Kidney (tissue), 22 donors: Measurements from ENCODE around the gene BTG2. TPM values are rescaled to one million over a fixed set of nuclear protein-coding genes. Genes with fewer than 3 reads are reported as not detected.
"Not testable (repeated sequence)": the region's sequence is repeated elsewhere in the genome, so short reads cannot be mapped to it uniquely, and the experiment has no call there.

Experiments used
- DNase-seq, 5 donors: peaks; one replicate each; pipeline ENCODE4 v3.0.0-alpha.2; 2013 to 2020
- FAIRE-seq: peaks from 2 replicates; lab custom pipeline; 2012; peaks lifted over from hg19 to GRCh38; lab: Jason Lieb, UNC
- H3K27ac ChIP-seq, 2 donors: one replicate each; pipeline ENCODE4 v1.7.0; 2013; ENCODE audit warnings: low read depth in 2 of 2, low read length in 2 of 2, inconsistent platforms in 1 of 2
- H3K27me3 ChIP-seq: one replicate; pipeline ENCODE4 v1.7.1; 2013; ENCODE audit warnings: low read length, inconsistent platforms; ENCODE audit not compliant: control insufficient read depth, insufficient read depth
- H3K36me3 ChIP-seq, 3 donors: one replicate each; pipeline versions ENCODE4 v1.7.0 to v1.7.1; 2013; ENCODE audit warnings: low read length in 3 of 3, control low read depth in 1 of 3, inconsistent platforms in 1 of 3; ENCODE audit not compliant: insufficient read depth in 3 of 3, control insufficient read depth in 2 of 3
- H3K4me1 ChIP-seq, 3 donors: one replicate each; pipeline versions ENCODE4 v1.7.0 to v1.7.1; 2013; ENCODE audit warnings: low read length in 3 of 3, inconsistent platforms in 1 of 3, low read depth in 1 of 3; ENCODE audit not compliant: control insufficient read depth in 2 of 3, insufficient read depth in 2 of 3
- H3K4me3 ChIP-seq, 3 donors: one replicate each; pipeline versions ENCODE4 v1.7.0 to v1.8.1; 2013; ENCODE audit warnings: low read length in 3 of 3, control low read depth in 1 of 3, inconsistent platforms in 1 of 3
- H3K9ac ChIP-seq, 3 donors: one replicate each; pipeline versions ENCODE4 v1.7.0 to v1.7.1; 2013; ENCODE audit warnings: low read length in 3 of 3, control low read depth in 1 of 3, inconsistent platforms in 1 of 3
- H3K9me3 ChIP-seq, 3 donors: one replicate each; pipeline versions ENCODE4 v1.7.0 to v1.7.1; 2013; ENCODE audit warnings: low read length in 3 of 3, control low read depth in 1 of 3, inconsistent platforms in 1 of 3; ENCODE audit not compliant: control insufficient read depth in 2 of 3, insufficient read depth in 1 of 3
- CTCF ChIP-seq: IDR thresholded peaks from 3 replicates; pipeline ENCODE4 v1.5.1; 2012; ENCODE audit warnings: mild to moderate bottlenecking, moderate library complexity, borderline replicate concordance; ENCODE audit not compliant: insufficient read depth; ENCODE audit errors: extremely low read depth
- intact Hi-C: fragments of 100-400 bp; cut with DNase I; formaldehyde crosslinking; loops from one replicate; pipeline ENCODE4 v1.11.1; 2022
- long read RNA-seq, 10 donors: library from polyadenylated mRNA in 1 of 10; unstranded in 1 of 10; transcript quantifications; one replicate each; pipeline ENCODE4 v2.0.0 and lab custom pipeline, GENCODE V29; 2021 to 2026
- polyA plus RNA-seq: library from polyadenylated mRNA; stranded (reverse); fragments of 350-450 nt; fragmentation: Illumina TruSeq; extraction: RNeasy Lipid Tissue Mini Kit (QIAGEN cat#74804); gene quantifications from one replicate; pipeline ENCODE4 v1.2.3, GENCODE V29; 2014; ENCODE audit warnings: low read depth, low replicate concordance; ENCODE audit not compliant: insufficient read depth
- total RNA-seq: library from RNA; stranded (reverse); fragmentation: NEBNext Ultra II Directional; extraction: Animal tissue kit (Norgen Biotek cat#: 25700); gene quantifications from one replicate; pipeline ENCODE4 v1.2.1, GENCODE V29; 2021
- donor health status: control.
- donor health status: control.
- donor health status: control.
- donor health status: control.
- donor health status: control.
- donor health status: DM: yes; HTN: yes; CAD: no.
- donor health status: Normal renal cell carcinoma (clear cell type).

Gene BTG2
- total RNA-seq (59.9 TPM), polyA plus RNA-seq (156 TPM)
- long read RNA-seq, donor 1, transcript BTG2-201 (2 exons, 2,712 nt), result major isoform, 9 of 9 reads
- long read RNA-seq, donor 1, partial matches to known transcripts, result 0 of 9 reads
- long read RNA-seq, donor 1, other reads (novel, unspliced or antisense), result 0 of 9 reads
- long read RNA-seq, donor 2, transcript BTG2-201 (2 exons, 2,712 nt), result major isoform, 22 of 22 reads
- long read RNA-seq, donor 2, partial matches to known transcripts, result 0 of 22 reads
- long read RNA-seq, donor 2, other reads (novel, unspliced or antisense), result 0 of 22 reads
- long read RNA-seq, donor 3, transcript BTG2-201 (2 exons, 2,712 nt), result major isoform, 31 of 31 reads
- long read RNA-seq, donor 3, partial matches to known transcripts, result 0 of 31 reads
- long read RNA-seq, donor 3, other reads (novel, unspliced or antisense), result 0 of 31 reads
- long read RNA-seq, donor 4, transcript BTG2-201 (2 exons, 2,712 nt), result major isoform, 7 of 32 reads
- long read RNA-seq, donor 4, partial matches to known transcripts, result 25 of 32 reads
- long read RNA-seq, donor 4, other reads (novel, unspliced or antisense), result 0 of 32 reads
- long read RNA-seq, donor 5, partial matches to known transcripts, result 0 of 2 reads
- long read RNA-seq, donor 5, other reads (novel, unspliced or antisense), result 0 of 2 reads
- long read RNA-seq, donor 6, transcript BTG2-201 (2 exons, 2,712 nt), result major isoform, 8 of 8 reads
- long read RNA-seq, donor 6, partial matches to known transcripts, result 0 of 8 reads
- long read RNA-seq, donor 6, other reads (novel, unspliced or antisense), result 0 of 8 reads
- long read RNA-seq, donor 7, transcript BTG2-201 (2 exons, 2,712 nt), result major isoform, 23 of 37 reads
- long read RNA-seq, donor 7, partial matches to known transcripts, result 14 of 37 reads
- long read RNA-seq, donor 7, other reads (novel, unspliced or antisense), result 0 of 37 reads
- long read RNA-seq, donor 8, transcript BTG2-201 (2 exons, 2,712 nt), result major isoform, 38 of 38 reads
- long read RNA-seq, donor 8, partial matches to known transcripts, result 0 of 38 reads
- long read RNA-seq, donor 8, other reads (novel, unspliced or antisense), result 0 of 38 reads
- long read RNA-seq, donor 9, transcript BTG2-201 (2 exons, 2,712 nt), result major isoform, 20 of 21 reads
- long read RNA-seq, donor 9, partial matches to known transcripts, result 0 of 21 reads
- long read RNA-seq, donor 9, other reads (novel, unspliced or antisense), result 0 of 21 reads
- long read RNA-seq, donor 10, transcript BTG2-201 (2 exons, 2,712 nt), result major isoform, 23 of 23 reads
- long read RNA-seq, donor 10, partial matches to known transcripts, result 0 of 23 reads
- long read RNA-seq, donor 10, other reads (novel, unspliced or antisense), result 0 of 23 reads

GRCh38 chr1:203304919-203305808, at the start of gene BTG2:
Gene BTG2, plus strand, starts transcription at chr1:203305519. Its CDS starts 88 bp downstream, at chr1:203305607.
- DNase-seq (peak; percentile 94 to 97 (median 96)), FAIRE-seq (no peak)
- no peaks in the 10 kb centered on the region for H3K9me3 ChIP-seq
- H3K4me1 ChIP-seq, result peaks cover 3 to 24% (median 7%) of the 10 kb centered on the region in 3 donors
- H3K27ac ChIP-seq, result peak within 1 kb of the TSS; percentile 98 to 99
- intact Hi-C loops, result no loop called here
- TF ChIP-seq CTCF, result no peak
- H3K27me3 ChIP-seq, result no peaks in the 10 kb centered on the region
- peaks cover 0 to 23% (median 4%) of the 10 kb centered on the region in 3 donors for H3K36me3 ChIP-seq
- peak within 1 kb of the TSS; percentile 84 to 99 (median 98) for H3K9ac ChIP-seq
- peak within 1 kb of the TSS; percentile 74 to 81 (median 80) for H3K4me3 ChIP-seq

GRCh38 chr1:203256636-203257035, 48.7 kb upstream of the BTG2 start:
- DNase-seq, intact Hi-C loops, H3K9me3 ChIP-seq, H3K9ac ChIP-seq, H3K27me3 ChIP-seq, H3K4me3 ChIP-seq, H3K4me1 ChIP-seq, H3K36me3 ChIP-seq, FAIRE-seq, H3K27ac ChIP-seq: not testable (repeated sequence)

GRCh38 chr1:203263496-203263895, 41.8 kb upstream of the BTG2 start:
- Histone ChIP-seq H3K4me1 (no peaks in the 10 kb centered on the region), H3K9me3 (no peaks in the 10 kb centered on the region), H3K9ac (no peak overlapping the region), H3K27me3 (no peaks in the 10 kb centered on the region), H3K4me3 (no peak overlapping the region), H3K27ac (no peak overlapping the region), H3K36me3 (no peaks in the 10 kb centered on the region)
- DNase-seq, result no peak
- intact Hi-C loops, result no loop called here
- no peak for FAIRE-seq
- TF ChIP-seq CTCF, result no peak
